ENCODE results near the gene DYSF.
"Not testable (repeated sequence)": the region's sequence is repeated elsewhere in the genome, so short reads cannot be mapped to it uniquely, and the experiment has no call there.

DYSF gene

DNA sequence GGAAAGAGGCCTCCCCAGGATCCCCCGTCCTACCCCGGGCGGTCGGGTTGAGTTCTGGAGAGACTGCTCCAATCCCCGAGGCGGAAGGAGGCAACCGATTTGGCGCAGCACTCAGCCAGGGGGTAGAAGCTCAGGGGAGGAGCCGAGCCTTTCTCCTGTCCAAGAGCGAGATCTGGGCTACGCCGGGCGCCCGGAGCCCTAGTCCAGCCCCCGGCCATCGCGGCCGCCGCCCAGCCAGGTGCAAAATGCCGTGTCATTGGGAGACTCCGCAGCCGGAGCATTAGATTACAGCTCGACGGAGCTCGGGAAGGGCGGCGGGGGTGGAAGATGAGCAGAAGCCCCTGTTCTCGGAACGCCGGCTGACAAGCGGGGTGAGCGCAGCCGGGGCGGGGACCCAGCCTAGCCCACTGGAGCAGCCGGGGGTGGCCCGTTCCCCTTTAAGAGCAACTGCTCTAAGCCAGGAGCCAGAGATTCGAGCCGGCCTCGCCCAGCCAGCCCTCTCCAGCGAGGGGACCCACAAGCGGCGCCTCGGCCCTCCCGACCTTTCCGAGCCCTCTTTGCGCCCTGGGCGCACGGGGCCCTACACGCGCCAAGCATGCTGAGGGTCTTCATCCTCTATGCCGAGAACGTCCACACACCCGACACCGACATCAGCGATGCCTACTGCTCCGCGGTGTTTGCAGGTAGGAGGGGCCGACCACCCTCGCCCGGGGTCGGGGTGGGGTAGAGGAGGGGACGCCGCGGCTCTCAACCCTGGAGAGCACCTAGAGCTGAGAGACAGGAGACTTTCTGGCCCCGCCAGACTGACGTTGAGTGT lies at the start of gene DYSF:
DYSF (plus strand) TSS at position 158 of the 817 bp plus-strand sequence.
- no peak for DNase-seq

DNA sequence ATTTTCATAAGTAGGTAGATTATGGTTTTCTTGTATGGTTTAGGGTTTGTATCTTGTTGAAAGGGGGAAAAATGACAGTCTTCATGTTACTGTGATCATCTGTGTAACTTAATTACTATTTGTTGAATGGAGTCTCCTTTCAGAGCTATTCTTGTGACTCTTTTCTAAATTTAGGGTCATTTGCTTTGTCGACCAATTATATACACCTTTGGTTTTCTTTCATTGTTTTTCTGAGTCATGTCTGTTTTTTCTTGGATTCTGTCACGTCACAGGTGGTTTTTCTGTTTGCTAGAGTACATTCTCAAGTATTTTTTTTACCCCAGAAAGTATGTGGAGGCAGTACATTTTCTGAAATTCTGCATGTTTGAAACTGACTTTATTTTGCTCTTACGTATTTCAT lies 43.8 kb upstream of the DYSF start:
- no peak for DNase-seq

GRCh38 chr2:71410696-71411095 lies 42.7 kb upstream of the DYSF start:
- no peak for DNase-seq

GRCh38 chr2:71416866-71417265 lies 36.5 kb upstream of the DYSF start:
- peak; percentile 33 for DNase-seq

DNA sequence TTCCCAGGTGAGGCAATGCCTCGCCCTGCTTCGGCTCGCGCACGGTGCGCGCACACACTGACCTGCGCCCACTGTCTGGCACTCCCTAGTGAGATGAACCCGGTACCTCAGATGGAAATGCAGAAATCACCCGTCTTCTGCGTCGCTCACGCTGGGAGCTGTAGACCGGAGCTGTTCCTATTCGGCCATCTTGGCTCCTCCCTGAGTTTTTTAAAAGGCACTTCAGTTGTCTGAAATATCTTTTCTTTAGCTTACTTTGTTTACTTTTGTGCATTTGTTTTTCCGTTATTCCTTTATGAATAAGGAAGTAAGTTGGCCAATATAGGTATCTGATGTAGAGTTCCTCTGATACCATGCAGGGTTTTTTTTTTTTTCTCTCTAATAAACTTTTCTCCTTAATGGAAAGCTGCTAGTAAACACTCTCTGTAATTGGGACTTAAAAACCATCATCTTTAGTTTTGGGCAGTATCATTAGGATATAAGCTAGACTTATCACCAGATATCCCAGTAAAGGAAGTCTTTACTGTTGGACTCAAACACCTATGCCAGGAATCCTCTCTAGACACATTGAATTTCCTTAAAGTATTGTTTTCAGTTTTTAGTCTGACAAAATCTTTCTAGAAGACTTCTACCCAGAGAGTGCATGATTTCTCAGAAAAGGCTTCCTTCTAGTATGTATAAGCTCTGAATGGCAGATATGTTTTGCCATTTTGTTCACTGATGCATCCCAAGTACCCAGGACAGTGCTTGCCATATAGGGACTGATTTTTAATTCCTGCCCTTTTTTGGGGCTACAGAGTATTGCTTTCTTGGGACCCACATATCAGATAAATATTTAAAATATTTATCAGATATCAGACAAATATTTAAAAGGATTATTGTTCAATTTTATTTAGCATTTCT lies 35.8 kb upstream of the DYSF start:
- no peak for DNase-seq

DNA sequence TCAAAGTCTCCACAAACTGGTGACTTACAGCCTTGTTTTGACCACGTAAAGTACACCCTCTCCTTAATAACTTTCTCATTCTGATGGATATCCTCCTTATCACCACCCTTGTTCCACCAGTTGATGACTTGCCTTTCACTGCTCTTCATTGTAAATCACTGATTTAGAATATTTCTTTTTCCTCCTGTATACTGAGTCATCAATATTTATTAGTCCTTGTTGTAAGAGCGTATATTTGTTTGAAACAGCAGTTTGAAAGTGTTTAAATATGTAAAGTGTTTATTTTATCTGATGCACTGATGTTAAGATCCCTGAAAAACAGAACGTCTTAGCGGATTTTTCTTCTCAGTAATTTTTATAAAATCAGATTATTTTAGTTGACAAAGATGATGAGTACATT lies 34.2 kb upstream of the DYSF start:
- no peak for DNase-seq

DNA sequence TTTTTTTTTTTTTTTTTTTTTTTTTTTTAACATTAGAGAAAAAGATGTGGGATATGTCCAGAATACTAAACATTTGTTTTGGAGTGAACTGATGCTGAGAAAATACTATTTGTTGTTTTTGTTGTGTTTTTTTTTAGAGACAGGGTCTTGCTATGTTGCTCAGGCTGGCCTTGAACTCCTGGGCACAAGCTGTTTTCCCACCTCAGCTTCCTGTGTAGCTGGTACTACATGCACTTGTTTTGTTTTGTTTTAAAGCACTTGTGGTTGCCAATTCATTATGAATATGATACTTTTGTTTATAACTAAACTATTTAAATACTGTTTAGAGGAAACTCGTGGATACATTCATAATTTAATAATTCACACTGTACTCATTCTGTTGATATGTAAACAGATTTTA lies 33.4 kb upstream of the DYSF start:
- DNase-seq: no peak

DNA sequence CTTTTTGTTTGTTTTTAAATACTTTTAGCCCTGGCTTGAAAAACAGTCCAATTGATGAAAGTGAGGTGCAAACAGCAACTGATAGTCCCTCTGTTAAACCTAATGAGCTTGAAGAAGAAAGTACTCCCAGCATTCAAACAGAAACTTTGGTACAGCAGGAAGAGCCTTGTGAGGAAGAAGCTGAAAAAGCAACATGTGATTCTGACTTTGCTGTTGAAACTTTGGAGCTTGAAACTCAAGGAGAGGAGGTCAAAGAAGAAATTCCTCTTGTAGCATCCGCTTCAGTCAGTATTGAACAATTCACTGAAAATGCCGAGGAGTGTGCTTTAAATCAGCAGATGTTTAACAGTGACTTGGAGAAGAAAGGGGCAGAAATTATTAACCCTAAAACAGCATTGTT lies 30.6 kb upstream of the DYSF start:
- no peak for DNase-seq

DNA sequence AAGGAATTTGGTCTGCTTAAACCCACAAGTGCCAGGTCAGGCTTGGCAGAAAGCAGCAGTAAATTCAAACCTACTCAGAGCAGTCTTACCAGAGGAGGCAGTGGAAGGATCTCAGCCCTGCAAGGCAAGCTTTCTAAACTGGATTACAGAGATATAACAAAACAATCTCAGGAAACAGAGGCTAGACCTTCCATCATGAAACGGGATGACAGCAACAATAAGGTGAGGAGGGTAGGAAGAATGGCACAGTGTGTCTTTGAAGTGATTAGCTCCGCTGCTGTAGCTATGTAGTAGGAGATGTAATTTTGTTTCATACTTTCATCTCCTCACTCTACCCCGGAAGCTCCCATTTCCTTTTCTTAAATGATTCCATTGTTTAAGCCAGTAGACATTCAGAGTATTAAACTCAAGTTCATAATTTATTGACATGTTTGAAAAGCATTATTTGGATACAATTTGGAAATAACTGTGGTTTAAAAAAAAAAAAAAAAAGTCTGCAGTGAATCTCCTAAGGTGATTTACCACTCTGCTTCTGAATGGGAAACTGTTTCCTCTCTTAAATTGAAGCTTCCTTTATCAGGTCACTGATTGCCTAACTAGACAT lies 29.4 kb upstream of the DYSF start:
- DNase-seq: no peak

DNA sequence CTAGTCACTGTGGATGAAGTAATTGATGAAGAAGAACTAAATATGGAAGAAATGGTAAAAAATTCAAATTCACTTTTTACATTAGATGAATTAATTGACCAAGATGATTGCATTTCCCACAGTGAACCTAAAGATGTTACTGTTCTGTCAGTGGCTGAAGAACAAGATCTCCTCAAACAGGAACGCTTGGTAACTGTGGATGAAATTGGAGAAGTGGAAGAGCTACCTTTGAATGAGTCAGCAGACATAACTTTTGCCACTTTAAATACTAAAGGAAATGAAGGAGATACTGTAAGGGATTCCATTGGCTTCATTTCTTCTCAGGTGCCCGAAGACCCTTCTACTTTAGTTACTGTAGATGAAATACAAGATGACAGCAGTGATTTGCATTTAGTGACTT lies 26.6 kb upstream of the DYSF start:
- no peak for DNase-seq

GRCh38 chr2:71428472-71429383 lies 24.6 kb upstream of the DYSF start:
- no peak for DNase-seq

DNA sequence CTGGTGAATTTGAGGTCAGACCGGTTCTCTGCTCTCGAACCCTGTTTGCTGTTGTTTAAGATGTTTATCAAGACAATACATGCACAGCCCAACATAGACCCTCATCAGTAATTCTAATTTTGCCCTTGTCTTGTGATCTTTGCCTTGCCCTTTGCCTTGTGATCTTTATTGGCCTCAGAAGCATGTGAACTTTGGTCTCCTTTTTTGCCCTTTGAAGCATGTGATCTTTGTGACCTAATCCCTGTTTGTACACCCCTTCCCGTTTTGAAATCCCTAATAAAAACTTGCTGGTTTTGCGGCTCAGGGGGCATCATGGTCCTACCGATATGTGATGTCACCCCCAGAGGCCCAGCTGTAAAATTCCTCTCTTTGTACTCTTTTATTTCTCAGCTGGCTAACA lies 8.2 kb upstream of the DYSF start:
- not testable (repeated sequence) for DNase-seq

GRCh38 chr2:71446505-71446904 lies 6.9 kb upstream of the DYSF start:
- DNase-seq: no peak

DNA sequence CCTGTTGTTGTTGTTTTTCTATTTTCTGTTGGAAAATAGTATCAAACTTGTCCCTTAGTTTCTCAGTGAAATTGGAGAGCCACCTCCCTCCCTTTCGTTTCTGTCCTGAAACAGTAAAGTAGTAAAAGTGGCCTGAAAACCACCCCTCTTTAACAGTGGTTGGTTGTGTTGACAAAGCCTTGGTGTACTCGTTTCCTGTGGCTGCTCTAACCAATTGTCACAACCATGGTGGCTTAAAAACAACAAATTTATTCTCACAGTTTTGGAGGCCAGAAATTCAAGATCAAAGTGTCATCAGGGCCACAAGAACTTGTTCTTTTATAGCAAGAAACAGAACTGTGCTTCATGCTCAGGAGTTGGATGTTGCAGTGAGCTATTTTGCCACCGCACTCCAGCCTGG lies 4.0 kb upstream of the DYSF start:
- no peak for DNase-seq

- no peak for DNase-seq
Observed at GRCh38 chr2:71451705-71452104, 1.7 kb upstream of the DYSF start.

DNA sequence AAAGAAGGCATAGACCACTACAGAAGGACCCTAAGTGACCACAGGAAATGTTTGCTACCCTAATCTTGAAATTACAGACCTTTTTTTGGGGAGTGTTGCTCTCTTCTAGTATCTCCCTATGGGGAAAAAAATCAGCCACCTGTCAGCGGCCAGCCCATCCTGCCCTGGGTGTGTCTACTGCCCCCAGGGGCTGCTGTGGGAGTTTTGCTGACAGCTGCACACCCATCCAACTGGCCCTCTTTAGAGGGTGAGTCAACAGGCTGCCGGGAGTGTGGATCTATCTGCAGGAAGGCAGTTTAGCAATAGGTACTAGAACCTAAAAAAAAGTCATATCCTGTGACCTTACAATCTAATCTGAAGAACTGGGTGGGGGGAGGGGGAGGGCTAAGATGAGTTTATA lies 796 bp upstream of the DYSF start:
- DNase-seq: no peak

DNA sequence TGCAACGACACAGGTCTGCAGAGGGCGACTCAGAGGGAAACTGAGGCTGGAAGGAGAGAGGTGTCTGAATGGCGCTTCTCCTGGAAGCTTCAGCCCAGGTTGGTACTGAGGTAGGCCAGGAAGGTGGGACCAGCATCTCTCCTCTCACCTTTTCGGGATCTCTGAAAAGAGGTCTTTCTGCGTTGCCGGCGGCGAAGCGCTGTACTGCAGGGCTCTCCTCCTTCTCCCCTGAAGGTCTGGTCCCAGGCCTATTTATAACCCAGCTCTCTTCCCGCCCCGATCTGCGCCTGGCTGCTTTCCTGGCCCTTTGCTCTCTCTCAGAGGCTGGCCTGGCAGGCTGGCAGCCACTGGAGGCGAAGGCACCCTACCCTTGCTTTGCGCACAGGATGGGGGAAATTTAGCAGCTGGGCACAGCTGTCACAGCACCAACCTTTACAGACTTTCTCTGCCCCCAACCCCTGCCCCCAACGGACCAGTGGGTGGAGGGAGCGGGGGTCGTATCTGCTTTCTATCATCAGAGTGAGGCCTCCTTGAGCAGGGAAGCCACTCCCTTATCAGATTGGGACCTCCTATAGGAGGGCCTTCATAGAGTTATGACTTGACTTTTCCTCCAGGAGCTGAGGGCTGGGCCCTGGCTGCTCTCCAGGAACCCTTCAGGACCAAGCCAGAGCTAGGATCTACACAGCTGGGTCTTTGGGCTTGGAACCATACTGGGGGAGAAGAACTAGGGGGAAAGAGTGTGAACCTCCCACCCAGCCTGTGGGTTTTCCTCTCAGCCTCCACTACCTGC lies 1.1 kb downstream of the DYSF start:
- no peak for DNase-seq

GRCh38 chr2:71455011-71455740 lies 1.8 kb downstream of the DYSF start:
- no peak for DNase-seq

DNA sequence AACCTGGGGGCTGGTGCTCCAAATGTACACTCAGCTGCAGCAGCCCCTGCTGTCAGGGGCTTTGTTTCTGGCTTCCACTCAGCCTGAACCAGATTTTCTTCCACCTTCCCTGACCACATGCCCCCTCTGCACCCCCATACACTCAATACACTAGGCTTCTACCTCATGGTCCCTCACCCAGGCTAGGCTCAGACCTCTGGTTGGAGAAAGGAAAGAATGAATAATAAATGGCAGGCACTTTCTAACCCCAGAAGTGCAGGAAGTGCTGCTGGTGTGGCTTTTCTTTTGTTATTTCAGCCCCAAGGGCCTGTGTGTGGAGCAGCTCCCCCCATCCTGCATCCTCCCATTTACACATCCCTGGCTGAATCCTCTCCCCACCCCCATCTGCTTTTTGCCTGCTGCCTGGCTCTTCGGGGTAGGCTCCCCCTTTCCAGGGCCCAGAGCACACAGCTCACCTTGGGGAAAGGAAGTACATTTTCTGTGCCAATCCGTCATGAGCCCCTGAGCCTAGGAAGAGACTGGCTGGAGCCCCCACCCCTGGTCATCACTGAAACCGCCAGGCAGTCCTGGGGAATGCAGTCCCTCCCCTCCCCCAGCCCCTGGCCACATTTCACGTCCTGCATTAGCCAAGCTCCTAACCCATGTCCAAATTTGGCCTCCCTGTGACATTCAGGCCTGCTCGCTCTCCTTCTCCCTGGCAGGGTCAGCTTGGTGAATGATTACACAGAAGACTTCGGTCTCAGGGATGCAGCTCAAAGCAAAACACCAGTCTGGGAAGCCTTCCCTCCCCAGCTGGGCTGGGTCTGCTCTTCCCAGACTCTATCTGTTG lies 2.6 kb downstream of the DYSF start:
- DNase-seq: no peak

GRCh38 chr2:71456617-71457016 lies 3.3 kb downstream of the DYSF start:
- DNase-seq: no peak
